PFSK-1 (cell line): Measurements from ENCODE around the gene TMEM245.

Experiments used
- POLR2AphosphoS5 ChIP-seq: IDR thresholded peaks from 2 replicates; pipeline ENCODE4 v1.6.1; 2012; ENCODE audit warnings: low read depth, mild to moderate bottlenecking, control low read depth, low read length, moderate library complexity
- SIN3A ChIP-seq: IDR thresholded peaks from 2 replicates; pipeline ENCODE4 v1.6.1; 2012; ENCODE audit warnings: mild to moderate bottlenecking, low read length, moderate library complexity, borderline replicate concordance; ENCODE audit not compliant: insufficient read depth
- TAF1 ChIP-seq: IDR thresholded peaks from 2 replicates; pipeline ENCODE4 v1.6.1; 2012; ENCODE audit warnings: low read length, control low read depth, borderline replicate concordance; ENCODE audit not compliant: insufficient read depth

DNA sequence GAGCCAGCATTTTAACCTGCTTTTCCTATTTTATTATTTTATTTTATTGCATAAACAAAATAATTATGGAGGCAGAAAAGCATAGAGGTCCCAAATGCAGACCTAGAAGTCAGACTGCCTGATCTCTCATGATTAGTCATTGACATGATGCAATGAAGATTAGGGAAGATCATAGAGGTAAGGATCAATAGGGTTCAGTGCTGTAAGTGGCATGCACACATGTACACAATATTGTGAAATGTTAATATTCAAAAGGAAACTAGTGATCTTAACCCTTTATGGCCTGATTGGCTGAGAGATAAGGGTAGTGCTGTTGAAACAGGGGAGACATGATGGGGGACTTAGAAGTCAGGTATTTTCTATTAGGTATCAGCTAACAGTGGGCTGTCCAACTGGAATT lies 48.4 kb upstream of the TMEM245 start:
- TF ChIP-seq SIN3A: no peak
- TF ChIP-seq POLR2AphosphoS5: no peak
- TF ChIP-seq TAF1: no peak
